Stimulated activated CD4-positive, alpha-beta T cell treated with anti-CD3 and anti-CD28 coated beads, Interleukin-1b, Interleukin-23, amount 100 ng/mL, for 24 hours (primary cell): Measurements from ENCODE around the gene BCDIN3D.
"Not testable (repeated sequence)": the region's sequence is repeated elsewhere in the genome, so short reads cannot be mapped to it uniquely, and the experiment has no call there.

ENCODE experiments used
- DNase-seq, 4 experiments: peaks; one replicate each; pipeline ENCODE4 v3.0.0-alpha.2; 2020; ENCODE audit warnings: low read depth in 4 of 4, low spot score in 1 of 4

Gene BCDIN3D

GRCh38 chr12:49842519-49843352 is at the start of gene BCDIN3D:
Gene BCDIN3D (minus strand): TSS chr12:49843106. CDS start chr12:49843087, 19 bp downstream.
- DNase-seq, result peak; percentile 90 to 93 (median 90)

- no peak for DNase-seq
These were observed 49.3 kb upstream of the BCDIN3D start for GRCh38 chr12:49892084-49892731.

- no peak for DNase-seq
These were observed 48.6 kb upstream of the BCDIN3D start for GRCh38 chr12:49891476-49891875.

GRCh38 chr12:49891012-49891411 is 48.1 kb upstream of the BCDIN3D start:
- no peak for DNase-seq

GRCh38 chr12:49890096-49890461 is 47.2 kb upstream of the BCDIN3D start:
- no peak for DNase-seq

- DNase-seq, result no peak
These were observed 46.6 kb upstream of the BCDIN3D start for GRCh38 chr12:49889361-49890095.

- DNase-seq, result no peak
These were observed 45.7 kb upstream of the BCDIN3D start for GRCh38 chr12:49888461-49889151.

GRCh38 chr12:49887536-49888401 is 44.9 kb upstream of the BCDIN3D start:
- no peak for DNase-seq

- DNase-seq, result no peak
These were observed 44.2 kb upstream of the BCDIN3D start for GRCh38 chr12:49887091-49887490.

- DNase-seq, result no peak
These were observed 43.0 kb upstream of the BCDIN3D start for GRCh38 chr12:49885663-49886461.

- no peak for DNase-seq
These were observed 42.2 kb upstream of the BCDIN3D start for GRCh38 chr12:49885118-49885517.

- DNase-seq, result no peak
These were observed 40.1 kb upstream of the BCDIN3D start for GRCh38 chr12:49882851-49883464.

GRCh38 chr12:49882248-49882850 is 39.4 kb upstream of the BCDIN3D start:
- DNase-seq, result no peak

GRCh38 chr12:49881415-49882247 is 38.7 kb upstream of the BCDIN3D start:
- no peak for DNase-seq

- DNase-seq, result no peak
These were observed 38.0 kb upstream of the BCDIN3D start for GRCh38 chr12:49880756-49881414.

GRCh38 chr12:49879065-49879464 is 36.2 kb upstream of the BCDIN3D start:
- not testable (repeated sequence) for DNase-seq

GRCh38 chr12:49878021-49878420 is 35.1 kb upstream of the BCDIN3D start:
- no peak for DNase-seq
